SK-N-MC (cell line): Measurements from ENCODE around the gene STRBP.
A peak's percentile ranks its signal among the peaks of the same experiment; 100 is the strongest.

Source experiments
- DNase-seq: peaks from one replicate; pipeline ENCODE4 v3.0.0-alpha.2; 2011; ENCODE audit warnings: low read depth, low spot score
- H3K27ac ChIP-seq: fragments of 200-600 bp; sonication (generic); 2 replicates; pipeline ENCODE4 v1.5.1; 2016; ENCODE audit warnings: mixed run types
- H3K36me3 ChIP-seq: fragments of 200-600 bp; sonication (generic); 2 replicates; pipeline ENCODE4 v1.6.1; 2017; ENCODE audit warnings: antibody characterized with exemption, low read length, mixed read lengths; ENCODE audit not compliant: insufficient read depth
- H3K4me3 ChIP-seq: fragments of 200-600 bp; sonication (generic); 2 replicates; pipeline ENCODE4 v1.5.1; 2016
- H3K9ac ChIP-seq: fragments of 200-600 bp; sonication (generic); 2 replicates; pipeline ENCODE4 v1.8.0; 2017; ENCODE audit warnings: mixed run types, mixed read lengths; ENCODE audit not compliant: insufficient read length
- H3K9me3 ChIP-seq: fragments of 200-600 bp; sonication (generic); 2 replicates; pipeline ENCODE4 v1.6.1; 2017; ENCODE audit warnings: low read depth, mild to moderate bottlenecking, antibody characterized with exemption, low read length, moderate library complexity, mixed read lengths
- EZH2 ChIP-seq: fragments of 200-600 bp; sonication (generic); IDR thresholded peaks from one replicate; pipeline ENCODE4 v1.6.1; 2017; ENCODE audit warnings: antibody characterized with exemption
- FOXP2 ChIP-seq: optimal IDR thresholded peaks from 2 replicates; pipeline ENCODE3; 2011; ENCODE audit warnings: mild to moderate bottlenecking, moderate library complexity; ENCODE audit not compliant: insufficient read depth; ENCODE audit errors: extremely low read length, control extremely low read depth
- POLR2AphosphoS5 ChIP-seq: IDR thresholded peaks from 2 replicates; pipeline ENCODE4 v1.6.1; 2012; ENCODE audit warnings: mild to moderate bottlenecking, low read depth, low read length, borderline replicate concordance

STRBP gene

GRCh38 chr9:123108976-123109375 lies 159.4 kb downstream of the STRBP start:
- Histone ChIP-seq H3K4me3 (no peak overlapping the region), H3K36me3 (peaks cover 55% of the 10 kb centered on the region), H3K27ac (no peak overlapping the region), H3K9ac (no peak overlapping the region), H3K9me3 (no peaks in the 10 kb centered on the region)
- no peak for TF ChIP-seq FOXP2
- no peak for TF ChIP-seq EZH2
- no peak for TF ChIP-seq POLR2AphosphoS5
- no peak for DNase-seq

DNA sequence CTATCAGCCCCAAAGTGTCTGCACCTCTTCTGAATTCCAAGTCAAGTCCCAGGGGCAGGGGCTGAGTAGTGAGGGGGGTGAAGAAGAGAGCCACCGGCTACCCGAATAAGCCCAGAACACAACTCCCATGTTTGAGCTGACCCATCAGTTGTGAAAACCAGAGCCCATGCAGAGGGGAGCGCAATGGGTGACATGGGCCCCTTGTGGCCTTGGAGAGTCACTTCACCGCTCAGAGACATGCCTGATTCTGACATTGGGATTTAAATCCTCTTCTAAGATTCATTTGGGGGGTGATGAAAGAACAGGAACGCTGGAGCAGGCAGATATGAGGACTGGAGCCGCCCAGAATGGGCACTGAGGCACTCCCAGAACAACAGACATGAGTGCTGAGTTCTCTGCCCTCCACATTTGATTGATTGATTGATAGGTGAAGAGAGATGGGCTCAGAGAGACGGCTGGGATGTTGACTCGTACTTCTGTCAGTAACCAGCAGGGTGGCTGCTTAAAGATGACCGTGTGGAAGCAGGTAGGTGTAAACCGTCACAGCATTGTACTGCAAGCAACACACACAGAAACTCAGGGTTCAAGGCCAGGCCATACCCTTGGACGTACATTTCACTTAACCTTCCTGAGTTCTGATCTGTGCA lies 160.6 kb downstream of the STRBP start:
- no peak overlapping the region for H3K27ac ChIP-seq

DNA sequence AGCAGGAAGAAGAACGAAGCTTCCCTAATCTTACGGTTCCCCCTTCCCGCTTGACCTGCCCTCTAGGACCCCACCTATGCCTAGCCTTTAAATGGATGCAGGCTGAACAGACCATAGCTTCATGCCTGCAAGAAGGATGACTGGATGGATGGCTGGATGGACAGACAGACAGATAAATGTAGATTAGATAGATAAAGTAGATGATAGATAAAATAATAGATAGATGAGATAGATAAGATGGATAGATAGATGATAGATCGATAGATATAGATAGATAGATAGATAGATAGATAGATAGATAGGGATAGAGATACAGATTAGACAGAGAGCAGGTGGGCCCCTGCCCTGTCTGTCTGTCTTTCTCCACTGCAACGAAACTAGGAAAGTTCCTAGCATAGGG lies 162.9 kb downstream of the STRBP start:
- TF ChIP-seq EZH2 (no peak), FOXP2 (no peak)
- DNase-seq: no peak
- Histone ChIP-seq H3K4me3 (no peak overlapping the region), H3K36me3 (peaks cover 80% of the 10 kb centered on the region), H3K9ac (no peak overlapping the region), H3K27ac (no peak overlapping the region), H3K9me3 (no peaks in the 10 kb centered on the region)

More for the DNA sequence above, 160.6 kb downstream of the STRBP start:
- no peak for TF ChIP-seq POLR2AphosphoS5
- Histone ChIP-seq H3K36me3 (peaks cover 62% of the 10 kb centered on the region), H3K4me3 (no peak overlapping the region), H3K9ac (no peak overlapping the region), H3K9me3 (no peaks in the 10 kb centered on the region)
- no peak for DNase-seq

GRCh38 chr9:123104807-123105206 lies 163.6 kb downstream of the STRBP start:
- H3K9ac ChIP-seq: no peak overlapping the region
- DNase-seq: no peak
- no peak for TF ChIP-seq POLR2AphosphoS5
- no peak for TF ChIP-seq EZH2
- no peak for TF ChIP-seq FOXP2
- peak overlapping the region; percentile 16; the same call in 1 of the 2 replicates for H3K27ac ChIP-seq
- no peaks in the 10 kb centered on the region for H3K9me3 ChIP-seq
- no peak overlapping the region for H3K4me3 ChIP-seq
- H3K36me3 ChIP-seq: peaks cover 82% of the 10 kb centered on the region

DNA sequence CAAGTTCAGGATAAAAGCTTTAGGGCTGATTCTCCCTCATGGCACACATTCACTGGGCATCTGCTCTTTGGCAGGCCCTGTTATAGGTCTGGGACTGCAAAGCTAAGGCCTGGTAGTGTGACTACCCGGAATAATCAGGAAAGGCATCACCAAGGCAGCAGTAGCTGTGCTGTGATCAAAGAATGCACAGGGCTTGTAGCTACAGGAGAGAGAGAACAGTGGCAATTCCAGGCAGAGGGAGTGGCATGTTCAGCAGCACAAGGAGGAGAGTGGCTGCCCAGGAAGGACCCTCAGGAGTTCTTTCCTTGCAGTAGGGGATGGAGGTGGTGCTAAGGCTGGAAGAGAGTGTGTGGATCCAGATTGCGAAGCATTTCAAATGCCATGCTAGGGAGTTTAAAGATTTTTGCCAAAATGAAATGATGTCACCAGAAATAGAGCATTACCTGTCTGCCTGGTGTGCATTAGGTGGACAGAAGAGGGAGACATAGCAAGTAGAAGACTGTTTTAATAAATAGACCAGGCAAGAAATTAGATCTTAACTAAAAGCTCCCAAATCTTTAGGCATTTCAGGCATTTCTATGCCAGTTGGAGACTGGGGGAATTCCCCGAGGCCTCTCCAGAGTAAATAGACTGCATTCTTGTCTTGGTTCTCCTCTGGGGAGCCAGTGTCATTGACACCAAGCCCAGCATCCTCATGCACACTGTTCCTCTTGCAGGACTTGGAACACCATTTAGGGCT lies 165.8 kb downstream of the STRBP start:
- H3K27ac ChIP-seq: peak overlapping the region; percentile 9
- no peak overlapping the region for H3K9ac ChIP-seq
- H3K36me3 ChIP-seq: peaks cover 82% of the 10 kb centered on the region
- TF ChIP-seq FOXP2 (no peak), POLR2AphosphoS5 (0 out of 2 replicates have a peak, but pooled peaks have one; percentile 27), EZH2 (no peak)
- no peak overlapping the region for H3K4me3 ChIP-seq
- no peaks in the 10 kb centered on the region for H3K9me3 ChIP-seq
- DNase-seq: no peak

DNA sequence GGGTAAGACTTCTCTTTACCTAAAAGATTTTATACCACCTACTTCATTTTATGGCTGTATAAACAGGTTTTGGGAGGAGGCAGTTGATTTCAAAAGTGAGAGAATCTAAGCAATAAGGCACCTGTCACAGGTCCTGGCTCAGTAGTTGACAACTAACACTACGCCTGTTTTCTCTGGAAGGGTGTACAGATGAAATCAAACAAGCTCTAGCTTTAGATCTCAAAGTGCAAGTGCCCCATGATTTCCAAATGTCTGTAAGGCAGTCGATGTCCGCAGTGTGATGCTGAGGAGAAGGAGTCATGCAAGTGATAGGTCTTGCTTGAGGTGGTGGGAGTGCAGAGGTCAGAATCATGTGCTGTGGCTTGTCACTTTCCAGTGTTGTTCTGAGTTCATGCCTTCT lies 168.8 kb downstream of the STRBP start:
- TF ChIP-seq EZH2 (no peak), FOXP2 (no peak), POLR2AphosphoS5 (no peak)
- H3K9me3 ChIP-seq: no peaks in the 10 kb centered on the region
- no peak overlapping the region for H3K4me3 ChIP-seq
- peaks cover 87% of the 10 kb centered on the region for H3K36me3 ChIP-seq
- H3K27ac ChIP-seq: no peak overlapping the region
- no peak for DNase-seq
- H3K9ac ChIP-seq: no peak overlapping the region

DNA sequence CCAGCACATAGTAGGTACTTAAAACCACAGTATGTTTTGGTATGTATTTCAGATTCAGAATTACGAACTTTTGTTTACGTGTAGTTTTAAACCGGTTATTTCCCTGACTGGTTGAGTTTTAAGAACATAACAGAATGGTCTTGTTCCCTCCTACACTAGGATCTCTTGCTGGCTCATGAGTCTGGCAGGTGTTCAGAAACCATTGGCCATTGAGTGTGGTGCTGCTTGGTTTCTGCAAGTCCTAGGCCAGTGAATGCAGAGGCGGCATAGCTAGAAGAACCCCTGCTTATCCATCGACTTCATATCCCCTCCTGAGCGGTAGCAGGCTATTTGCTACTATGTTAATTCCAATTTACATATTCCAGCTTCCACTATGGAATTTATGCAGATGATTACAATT lies 169.3 kb downstream of the STRBP start:
- peak overlapping the region; percentile 59; the same call in 1 of the 2 replicates for H3K27ac ChIP-seq
- no peaks in the 10 kb centered on the region for H3K9me3 ChIP-seq
- no peak for TF ChIP-seq EZH2
- no peak for TF ChIP-seq POLR2AphosphoS5
- no peak for TF ChIP-seq FOXP2
- no peak for DNase-seq
- H3K36me3 ChIP-seq: peaks cover 85% of the 10 kb centered on the region
- no peak overlapping the region for H3K4me3 ChIP-seq
- H3K9ac ChIP-seq: no peak overlapping the region

- no peak for DNase-seq
- Histone ChIP-seq H3K27ac (peak overlapping the region; percentile 59), H3K36me3 (peaks cover 91% of the 10 kb centered on the region), H3K9ac (no peak overlapping the region), H3K4me3 (no peak overlapping the region), H3K9me3 (no peaks in the 10 kb centered on the region)
- TF ChIP-seq FOXP2 (no peak), EZH2 (no peak)
Measured at GRCh38 chr9:123098096-123098459, 170.3 kb downstream of the STRBP start.
